ENCODE results near the gene SKI.

Gene SKI

DNA sequence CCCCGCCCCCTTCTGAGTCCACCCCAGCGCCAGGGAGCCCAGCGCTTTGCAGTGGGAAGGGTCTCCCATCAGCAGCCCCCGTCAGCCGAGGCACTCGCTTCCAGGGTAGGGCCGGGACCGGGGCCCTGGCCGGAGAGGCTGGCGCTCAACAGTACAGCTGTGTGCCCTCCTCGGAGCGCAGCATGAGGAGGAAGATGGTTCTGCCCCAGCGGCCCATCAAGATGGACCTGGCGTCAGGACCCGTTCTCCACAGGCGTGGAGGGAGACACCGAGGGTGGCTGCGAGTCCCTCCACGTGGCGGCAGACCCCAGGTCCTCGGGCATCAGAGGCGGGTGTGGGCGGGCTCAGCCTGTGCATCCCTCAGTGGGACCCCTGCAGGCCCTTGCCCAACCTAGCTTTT is 109.0 kb downstream of the SKI start:
- H3K27ac ChIP-seq (ENCODE audit: low read depth, low read length), result no peak overlapping the region
- H3K27me3 ChIP-seq (ENCODE audit: control insufficient read depth, low read length), result no peaks in the 10 kb centered on the region
- H3K79me2 ChIP-seq (ENCODE audit: control insufficient read depth, low read length), result no peaks in the 10 kb centered on the region
- TF ChIP-seq EZH2phosphoT487 (IDR thresholded peaks at IDR 0.05; ENCODE audit: borderline replicate concordance, low read length), result no peak
- TF ChIP-seq, protein P1, sequence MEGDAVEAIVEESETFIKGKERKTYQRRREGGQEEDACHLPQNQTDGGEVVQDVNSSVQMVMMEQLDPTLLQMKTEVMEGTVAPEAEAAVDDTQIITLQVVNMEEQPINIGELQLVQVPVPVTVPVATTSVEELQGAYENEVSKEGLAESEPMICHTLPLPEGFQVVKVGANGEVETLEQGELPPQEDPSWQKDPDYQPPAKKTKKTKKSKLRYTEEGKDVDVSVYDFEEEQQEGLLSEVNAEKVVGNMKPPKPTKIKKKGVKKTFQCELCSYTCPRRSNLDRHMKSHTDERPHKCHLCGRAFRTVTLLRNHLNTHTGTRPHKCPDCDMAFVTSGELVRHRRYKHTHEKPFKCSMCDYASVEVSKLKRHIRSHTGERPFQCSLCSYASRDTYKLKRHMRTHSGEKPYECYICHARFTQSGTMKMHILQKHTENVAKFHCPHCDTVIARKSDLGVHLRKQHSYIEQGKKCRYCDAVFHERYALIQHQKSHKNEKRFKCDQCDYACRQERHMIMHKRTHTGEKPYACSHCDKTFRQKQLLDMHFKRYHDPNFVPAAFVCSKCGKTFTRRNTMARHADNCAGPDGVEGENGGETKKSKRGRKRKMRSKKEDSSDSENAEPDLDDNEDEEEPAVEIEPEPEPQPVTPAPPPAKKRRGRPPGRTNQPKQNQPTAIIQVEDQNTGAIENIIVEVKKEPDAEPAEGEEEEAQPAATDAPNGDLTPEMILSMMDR (IDR thresholded peaks at IDR 0.05; ENCODE audit: low read depth, low read length, poor library complexity, severe bottlenecking), result no peak
- no peaks in the 10 kb centered on the region for H3F3A ChIP-seq (ENCODE audit: control insufficient read depth, insufficient read depth)
- no peaks in the 10 kb centered on the region for H3K36me3 ChIP-seq (ENCODE audit: control insufficient read depth, low read length)
- no peak overlapping the region for H3K4me2 ChIP-seq (ENCODE audit: low read length)
- no peaks in the 10 kb centered on the region for H3K9me3 ChIP-seq (ENCODE audit: control insufficient read depth, insufficient read depth, low read length)
- H3K9me2 ChIP-seq (replicated peaks; ENCODE audit: control insufficient read depth, low read length), result no peaks in the 10 kb centered on the region
- H3K4me3 ChIP-seq (ENCODE audit: low read length), result no peak overlapping the region
- H4K20me1 ChIP-seq (ENCODE audit: control insufficient read depth, insufficient read depth, low read depth, low read length), result no peaks in the 10 kb centered on the region
- no peaks in the 10 kb centered on the region for H3K4me1 ChIP-seq (ENCODE audit: control insufficient read depth, low read length)

DNA sequence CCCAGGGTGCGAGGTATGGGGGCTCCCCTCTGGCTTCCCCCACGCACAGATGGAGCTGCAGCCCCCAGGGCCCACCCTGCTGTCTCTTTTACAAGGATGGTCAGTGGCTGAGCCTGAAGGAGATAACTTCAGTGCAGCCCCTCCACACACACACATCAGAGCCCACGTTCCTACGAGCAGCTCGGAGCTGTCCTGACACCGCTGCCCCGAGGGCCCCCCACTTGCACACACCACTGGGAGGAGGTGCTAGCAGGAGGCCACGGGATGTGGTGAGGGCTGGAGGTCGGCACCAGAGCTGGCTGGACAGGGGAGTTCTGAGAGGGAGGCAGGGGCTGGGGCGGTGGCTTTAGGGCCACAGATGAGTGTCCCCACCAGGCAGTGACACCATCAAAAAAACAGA is 109.4 kb downstream of the SKI start:
- H3K36me3 ChIP-seq (ENCODE audit: control insufficient read depth, low read length), result no peaks in the 10 kb centered on the region
- no peaks in the 10 kb centered on the region for H3K27me3 ChIP-seq (ENCODE audit: control insufficient read depth, low read length)
- H3K4me2 ChIP-seq (ENCODE audit: low read length), result no peak overlapping the region
- H3K4me3 ChIP-seq (ENCODE audit: low read length), result no peak overlapping the region
- no peaks in the 10 kb centered on the region for H3K9me2 ChIP-seq (replicated peaks; ENCODE audit: control insufficient read depth, low read length)
- no peaks in the 10 kb centered on the region for H3K4me1 ChIP-seq (ENCODE audit: control insufficient read depth, low read length)
- no peak for TF ChIP-seq EZH2phosphoT487 (IDR thresholded peaks at IDR 0.05; ENCODE audit: borderline replicate concordance, low read length)
- TF ChIP-seq, protein P1 (IDR thresholded peaks at IDR 0.05; ENCODE audit: low read depth, low read length, poor library complexity, severe bottlenecking), result no peak
- H4K20me1 ChIP-seq (ENCODE audit: control insufficient read depth, insufficient read depth, low read depth, low read length), result no peaks in the 10 kb centered on the region
- H3F3A ChIP-seq (ENCODE audit: control insufficient read depth, insufficient read depth), result no peaks in the 10 kb centered on the region
- H3K9me3 ChIP-seq (ENCODE audit: control insufficient read depth, insufficient read depth, low read length), result no peaks in the 10 kb centered on the region
- no peak overlapping the region for H3K27ac ChIP-seq (ENCODE audit: low read depth, low read length)
- no peaks in the 10 kb centered on the region for H3K79me2 ChIP-seq (ENCODE audit: control insufficient read depth, low read length)

DNA sequence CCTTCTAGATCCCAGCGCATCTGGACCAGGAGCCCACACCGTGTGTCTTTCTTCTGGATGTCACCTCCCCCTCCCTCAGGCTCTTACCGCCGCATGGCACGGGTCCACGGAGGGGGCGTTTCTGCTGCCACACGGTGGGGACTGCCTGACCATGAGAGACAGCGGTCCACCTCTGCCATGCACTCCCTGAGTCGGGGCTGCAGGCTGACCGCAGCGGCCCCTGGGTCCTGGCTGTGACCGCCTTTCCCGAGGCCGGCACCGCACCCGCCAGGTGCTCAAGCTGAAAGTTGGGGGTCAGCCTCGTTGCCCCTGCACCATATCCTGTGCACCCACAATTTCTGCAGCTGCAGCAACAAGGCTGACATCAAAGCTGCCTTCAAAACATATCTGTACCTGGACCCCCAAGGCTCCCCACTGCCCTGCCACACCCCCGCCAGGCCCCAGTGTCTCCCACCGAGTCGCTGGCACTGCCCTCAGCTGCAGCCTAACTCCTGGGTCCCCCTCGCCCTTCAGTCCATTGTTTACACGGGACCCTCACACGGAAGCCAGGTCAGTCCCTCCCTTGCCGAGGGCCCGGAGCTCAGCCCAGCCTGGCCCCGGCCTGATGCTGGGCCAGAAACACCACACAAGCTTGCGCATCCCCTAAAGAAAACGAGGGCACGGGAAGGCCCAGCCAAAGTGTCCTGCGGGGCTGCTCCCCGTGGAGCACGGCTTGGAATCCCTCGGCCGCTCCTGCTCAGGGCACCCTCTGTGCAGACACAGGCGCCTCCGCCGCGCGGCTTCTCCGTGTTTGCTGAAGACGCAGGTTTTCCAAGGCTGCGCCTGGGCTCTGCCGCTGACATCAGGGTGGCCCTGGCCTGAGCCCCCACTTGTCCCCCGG is 111.3 kb downstream of the SKI start:
- TF ChIP-seq, protein P1 (IDR thresholded peaks at IDR 0.05; ENCODE audit: low read depth, low read length, poor library complexity, severe bottlenecking), result no peak
- TF ChIP-seq EZH2phosphoT487 (IDR thresholded peaks at IDR 0.05; ENCODE audit: borderline replicate concordance, low read length), result no peak
- no peaks in the 10 kb centered on the region for H3K27me3 ChIP-seq (ENCODE audit: control insufficient read depth, low read length)
- H3K4me2 ChIP-seq (ENCODE audit: low read length), result no peak overlapping the region
- no peaks in the 10 kb centered on the region for H3K79me2 ChIP-seq (ENCODE audit: control insufficient read depth, low read length)
- H3K9me3 ChIP-seq (ENCODE audit: control insufficient read depth, insufficient read depth, low read length), result no peaks in the 10 kb centered on the region
- H3K9me2 ChIP-seq (replicated peaks; ENCODE audit: control insufficient read depth, low read length), result no peaks in the 10 kb centered on the region
- no peaks in the 10 kb centered on the region for H4K20me1 ChIP-seq (ENCODE audit: control insufficient read depth, insufficient read depth, low read depth, low read length)
- H3K4me3 ChIP-seq (ENCODE audit: low read length), result no peak overlapping the region
- H3K36me3 ChIP-seq (ENCODE audit: control insufficient read depth, low read length), result no peaks in the 10 kb centered on the region
- no peak overlapping the region for H3K27ac ChIP-seq (ENCODE audit: low read depth, low read length)
- H3F3A ChIP-seq (ENCODE audit: control insufficient read depth, insufficient read depth), result no peaks in the 10 kb centered on the region
- H3K4me1 ChIP-seq (ENCODE audit: control insufficient read depth, low read length), result no peaks in the 10 kb centered on the region
